ENCODE measurements around the gene NSG1.

The NSG1 gene

DNA sequence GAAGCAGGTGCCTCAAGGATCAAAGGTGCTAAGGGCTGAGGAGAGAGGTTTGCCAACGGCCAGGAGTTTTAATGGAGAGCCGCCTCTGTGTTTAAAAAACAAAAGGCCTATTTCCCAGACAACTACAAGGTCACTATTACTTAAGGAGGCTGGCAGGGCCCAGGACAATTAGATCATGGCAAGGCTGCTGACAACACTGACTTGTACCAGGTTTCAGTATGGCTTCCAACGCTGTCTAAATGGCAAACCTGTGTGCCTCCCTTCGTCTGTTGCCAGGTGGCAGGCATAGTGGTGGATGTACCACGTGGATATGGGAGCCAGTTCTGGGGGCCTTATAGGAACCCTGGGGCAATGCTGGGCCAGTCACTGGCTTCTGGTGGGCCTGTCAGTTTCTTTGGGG, 41.0 kb downstream of the NSG1 start:
- H3K4me3 ChIP-seq (ENCODE audit: low read length): no peak overlapping the region
- TF ChIP-seq, protein P1, sequence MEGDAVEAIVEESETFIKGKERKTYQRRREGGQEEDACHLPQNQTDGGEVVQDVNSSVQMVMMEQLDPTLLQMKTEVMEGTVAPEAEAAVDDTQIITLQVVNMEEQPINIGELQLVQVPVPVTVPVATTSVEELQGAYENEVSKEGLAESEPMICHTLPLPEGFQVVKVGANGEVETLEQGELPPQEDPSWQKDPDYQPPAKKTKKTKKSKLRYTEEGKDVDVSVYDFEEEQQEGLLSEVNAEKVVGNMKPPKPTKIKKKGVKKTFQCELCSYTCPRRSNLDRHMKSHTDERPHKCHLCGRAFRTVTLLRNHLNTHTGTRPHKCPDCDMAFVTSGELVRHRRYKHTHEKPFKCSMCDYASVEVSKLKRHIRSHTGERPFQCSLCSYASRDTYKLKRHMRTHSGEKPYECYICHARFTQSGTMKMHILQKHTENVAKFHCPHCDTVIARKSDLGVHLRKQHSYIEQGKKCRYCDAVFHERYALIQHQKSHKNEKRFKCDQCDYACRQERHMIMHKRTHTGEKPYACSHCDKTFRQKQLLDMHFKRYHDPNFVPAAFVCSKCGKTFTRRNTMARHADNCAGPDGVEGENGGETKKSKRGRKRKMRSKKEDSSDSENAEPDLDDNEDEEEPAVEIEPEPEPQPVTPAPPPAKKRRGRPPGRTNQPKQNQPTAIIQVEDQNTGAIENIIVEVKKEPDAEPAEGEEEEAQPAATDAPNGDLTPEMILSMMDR (conservative IDR thresholded peaks at IDR 0.05; ENCODE audit: low read depth, low read length): no peak
- DNase-seq (ENCODE audit: low read depth): no peak

DNA sequence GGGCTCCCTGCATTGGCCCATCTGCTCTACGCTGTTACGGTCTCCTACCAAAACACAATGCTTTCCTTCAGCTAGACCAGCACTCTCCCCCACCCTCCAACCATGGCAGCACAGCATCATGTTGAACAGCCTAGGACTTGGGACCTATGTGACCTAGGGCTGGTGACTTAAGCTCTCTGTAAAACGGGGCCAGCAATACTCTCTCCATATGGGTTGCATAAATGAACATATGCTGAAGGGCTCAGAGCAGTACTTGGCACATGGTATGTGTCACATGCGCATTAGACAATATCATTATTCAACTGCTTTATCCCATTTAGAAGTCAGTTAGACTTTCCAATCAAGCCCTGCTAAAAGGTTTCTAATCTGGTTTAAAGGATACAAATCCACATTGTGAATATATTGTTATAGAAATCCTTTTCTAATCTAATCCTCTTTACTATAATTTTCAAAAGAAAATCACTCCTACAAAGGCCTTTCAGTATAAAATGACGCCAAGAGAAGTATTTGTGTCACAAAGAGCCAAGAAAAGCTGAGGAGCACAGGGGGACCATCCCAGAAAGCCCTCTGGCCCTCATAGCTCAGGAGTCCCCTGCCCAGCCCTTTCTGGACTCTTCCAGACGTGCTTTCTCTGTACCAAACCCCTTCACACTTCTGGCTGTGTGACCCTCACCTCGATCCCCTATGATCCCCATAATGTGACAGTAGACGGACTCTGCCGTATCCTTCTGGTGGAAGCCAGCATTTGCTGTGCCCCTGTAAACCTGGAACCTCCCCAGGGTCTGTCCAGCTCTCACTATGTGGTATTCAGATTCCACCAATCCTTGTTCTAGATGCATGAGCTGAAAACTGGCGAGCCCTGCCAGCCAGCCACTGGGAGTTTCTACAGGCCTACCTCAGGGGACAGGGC, 42.3 kb downstream of the NSG1 start:
- peak; percentile 21 for DNase-seq (ENCODE audit: low read depth)
- TF ChIP-seq, protein P1 (conservative IDR thresholded peaks at IDR 0.05; ENCODE audit: low read depth, low read length): no peak
- H3K4me3 ChIP-seq (ENCODE audit: low read length): no peak overlapping the region

DNA sequence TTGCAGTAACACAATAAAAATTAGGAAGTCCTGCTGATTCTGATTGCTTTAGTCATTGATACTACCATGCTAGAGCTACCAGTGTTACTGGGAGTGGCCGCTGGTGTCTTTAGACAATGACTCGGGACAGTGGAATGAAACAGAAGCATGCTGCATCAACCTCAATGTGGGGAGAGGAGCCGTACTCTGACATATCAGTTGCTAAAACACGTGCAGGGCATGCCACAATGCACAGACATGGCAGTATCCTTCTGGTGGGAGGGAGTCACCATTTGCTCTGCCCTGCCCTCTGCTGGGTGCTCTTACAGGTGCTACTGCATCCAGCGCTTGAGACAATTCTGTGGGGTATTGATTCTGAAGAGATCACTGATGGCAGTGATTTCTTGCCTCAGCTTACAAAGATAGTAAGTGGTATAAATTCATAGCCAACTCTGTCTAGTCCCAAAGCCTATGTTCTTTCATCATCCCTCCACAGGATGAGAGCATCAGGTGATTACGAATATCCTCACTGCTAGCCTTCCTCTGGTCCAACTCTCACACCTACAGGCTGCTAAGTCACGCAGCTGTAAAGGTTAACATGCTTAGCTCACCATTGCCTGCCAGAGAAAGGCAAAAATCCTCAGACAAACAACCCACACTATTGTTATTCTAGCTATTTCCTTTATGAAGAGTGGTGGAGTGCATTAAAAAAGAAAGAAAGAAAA, 43.7 kb downstream of the NSG1 start:
- no peak overlapping the region for H3K4me3 ChIP-seq (ENCODE audit: low read length)
- TF ChIP-seq, protein P1 (conservative IDR thresholded peaks at IDR 0.05; ENCODE audit: low read depth, low read length): peak; percentile 88
- peak; percentile 6 for DNase-seq (ENCODE audit: low read depth)

DNA sequence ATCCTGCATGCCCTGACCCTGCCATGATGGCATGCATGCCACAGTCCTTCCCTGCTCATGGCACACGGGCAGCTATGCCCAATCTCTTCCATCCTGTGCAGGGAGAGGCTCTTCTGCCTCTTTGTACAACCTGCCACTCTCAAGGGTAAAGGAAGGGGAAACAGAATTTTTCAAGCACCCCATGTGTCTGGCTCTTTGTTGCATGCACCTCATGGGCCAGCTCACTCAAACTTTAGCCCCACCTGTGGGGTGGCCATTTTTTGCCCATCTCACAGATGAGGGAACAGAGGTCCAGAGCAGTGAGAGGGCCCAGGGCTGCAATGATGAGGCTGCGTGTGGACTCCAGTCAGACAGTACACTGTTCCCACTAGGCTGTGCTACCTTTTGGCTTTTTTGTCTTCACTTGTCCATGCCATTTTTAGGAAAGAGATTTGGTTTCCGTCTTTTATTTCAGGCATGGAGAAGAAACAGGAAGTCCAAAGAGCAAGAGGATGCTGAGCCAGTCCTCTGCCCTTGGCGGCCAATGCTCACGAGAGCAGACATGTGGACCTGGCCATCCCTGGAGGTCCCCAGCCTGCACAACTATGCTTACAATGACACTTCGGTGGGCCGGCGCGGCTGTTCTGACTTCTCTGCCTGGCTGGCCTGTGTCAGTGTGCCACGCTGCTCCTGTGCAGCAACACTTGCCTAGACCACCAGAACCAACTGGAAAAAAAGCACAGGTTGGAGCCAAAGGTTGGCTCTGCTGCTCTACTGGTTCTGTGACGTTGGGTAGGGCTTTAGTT, 45.6 kb downstream of the NSG1 start:
- TF ChIP-seq, protein P1 (conservative IDR thresholded peaks at IDR 0.05; ENCODE audit: low read depth, low read length): no peak
- no peak for DNase-seq (ENCODE audit: low read depth)
- H3K4me3 ChIP-seq (ENCODE audit: low read length): no peak overlapping the region

DNA sequence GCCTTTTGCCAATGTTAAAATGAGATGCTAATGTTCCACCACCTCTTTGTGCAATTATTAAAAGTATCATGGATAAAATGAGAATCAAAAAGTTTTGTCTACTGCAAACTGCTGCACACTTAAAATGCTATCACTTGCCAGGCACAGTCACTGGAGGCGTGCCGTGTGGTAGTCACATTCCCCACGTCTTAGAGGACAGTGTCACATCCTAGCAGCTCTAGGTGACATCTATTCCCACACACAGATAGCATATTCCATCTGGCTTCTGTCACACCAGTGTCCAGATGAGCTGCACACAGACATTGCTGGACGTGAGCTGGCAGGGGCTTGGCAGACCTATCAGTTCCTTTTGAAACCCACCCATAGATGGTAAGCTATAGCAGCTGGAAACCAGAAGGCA, 47.0 kb downstream of the NSG1 start:
- DNase-seq (ENCODE audit: low read depth): no peak
- no peak overlapping the region for H3K4me3 ChIP-seq (ENCODE audit: low read length)
- TF ChIP-seq, protein P1 (conservative IDR thresholded peaks at IDR 0.05; ENCODE audit: low read depth, low read length): no peak

DNA sequence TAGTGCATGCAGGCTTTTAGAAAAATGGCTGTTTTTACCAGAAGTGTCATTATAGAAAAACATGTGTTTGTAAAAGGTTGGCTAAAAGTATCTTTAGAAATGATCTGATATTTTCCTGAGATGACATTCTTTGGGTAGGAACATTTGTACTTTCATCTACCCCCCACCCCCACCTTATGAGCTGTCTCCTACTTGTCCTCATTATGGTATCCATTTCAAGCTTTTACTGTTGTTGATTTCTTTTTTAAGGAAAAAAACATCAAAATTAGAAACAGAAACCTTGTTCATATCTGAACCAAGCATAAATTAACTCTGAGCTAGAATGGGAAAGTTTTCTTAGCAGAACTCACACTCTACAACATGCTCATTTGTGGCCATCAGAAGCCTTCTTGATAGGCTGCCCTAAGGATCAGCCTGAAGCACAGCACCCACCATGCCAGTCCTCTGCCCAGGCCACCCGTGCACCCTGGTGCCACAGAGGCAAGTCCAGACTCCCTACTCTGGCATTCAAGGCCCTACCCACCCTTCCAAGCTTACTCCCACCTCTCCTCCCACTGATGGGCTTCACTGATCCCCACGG, 49.4 kb downstream of the NSG1 start:
- TF ChIP-seq, protein P1 (conservative IDR thresholded peaks at IDR 0.05; ENCODE audit: low read depth, low read length): no peak
- no peak overlapping the region for H3K4me3 ChIP-seq (ENCODE audit: low read length)
- no peak for DNase-seq (ENCODE audit: low read depth)

All from retinal pigment epithelial cell (primary cell).